ENCODE data around the gene REC114.
"Not testable (repeated sequence)": the region's sequence is repeated elsewhere in the genome, so short reads cannot be mapped to it uniquely, and the experiment has no call there.

The REC114 gene

GRCh38 chr15:73570355-73571032, 127.5 kb downstream of the REC114 start:
- peak overlapping the region; percentile 40 for H3K27ac ChIP-seq
- TF ChIP-seq, protein P1, sequence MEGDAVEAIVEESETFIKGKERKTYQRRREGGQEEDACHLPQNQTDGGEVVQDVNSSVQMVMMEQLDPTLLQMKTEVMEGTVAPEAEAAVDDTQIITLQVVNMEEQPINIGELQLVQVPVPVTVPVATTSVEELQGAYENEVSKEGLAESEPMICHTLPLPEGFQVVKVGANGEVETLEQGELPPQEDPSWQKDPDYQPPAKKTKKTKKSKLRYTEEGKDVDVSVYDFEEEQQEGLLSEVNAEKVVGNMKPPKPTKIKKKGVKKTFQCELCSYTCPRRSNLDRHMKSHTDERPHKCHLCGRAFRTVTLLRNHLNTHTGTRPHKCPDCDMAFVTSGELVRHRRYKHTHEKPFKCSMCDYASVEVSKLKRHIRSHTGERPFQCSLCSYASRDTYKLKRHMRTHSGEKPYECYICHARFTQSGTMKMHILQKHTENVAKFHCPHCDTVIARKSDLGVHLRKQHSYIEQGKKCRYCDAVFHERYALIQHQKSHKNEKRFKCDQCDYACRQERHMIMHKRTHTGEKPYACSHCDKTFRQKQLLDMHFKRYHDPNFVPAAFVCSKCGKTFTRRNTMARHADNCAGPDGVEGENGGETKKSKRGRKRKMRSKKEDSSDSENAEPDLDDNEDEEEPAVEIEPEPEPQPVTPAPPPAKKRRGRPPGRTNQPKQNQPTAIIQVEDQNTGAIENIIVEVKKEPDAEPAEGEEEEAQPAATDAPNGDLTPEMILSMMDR (conservative IDR thresholded peaks at IDR 0.05): no peak

DNA sequence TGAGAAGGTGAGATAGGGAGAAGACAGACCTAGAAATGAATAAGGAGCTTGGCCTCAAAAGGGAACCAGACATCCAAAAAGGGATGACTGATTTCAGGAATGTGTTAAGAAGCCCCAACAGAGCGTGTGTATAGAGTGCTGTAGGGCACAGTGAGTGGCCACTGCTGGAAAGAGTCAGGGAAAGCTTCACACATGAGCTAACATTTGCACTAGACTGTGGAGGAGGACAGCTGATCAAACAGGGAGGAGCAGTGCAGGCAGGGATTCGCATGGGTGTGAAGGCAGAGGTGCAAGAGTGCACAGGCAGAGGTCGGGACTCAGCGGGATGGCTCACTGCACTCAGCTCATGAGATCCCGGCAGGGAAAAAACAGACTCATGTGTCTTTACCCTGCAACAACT, 128.4 kb downstream of the REC114 start:
- TF ChIP-seq, protein P1 (conservative IDR thresholded peaks at IDR 0.05): no peak
- H3K27ac ChIP-seq: peak overlapping the region; percentile 40

DNA sequence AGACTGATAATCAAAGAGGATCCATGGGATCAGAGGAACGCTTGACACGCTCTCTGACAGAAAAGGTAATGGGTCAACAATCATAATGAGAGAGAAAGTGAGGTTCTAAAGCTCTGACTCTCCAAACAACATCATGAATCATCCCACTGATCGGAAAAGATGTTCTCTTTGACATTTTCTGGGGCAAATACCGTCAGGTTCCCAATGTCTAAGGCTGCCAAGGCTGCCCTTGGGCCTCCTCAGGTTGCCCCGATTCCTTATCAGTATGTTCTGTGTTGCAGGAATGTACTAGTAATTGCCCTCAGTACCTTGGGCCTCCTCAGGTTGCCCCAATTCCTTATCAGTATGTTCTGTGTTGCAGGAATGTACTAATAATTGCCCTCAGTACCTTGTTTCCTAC, 129.3 kb downstream of the REC114 start:
- H3K27ac ChIP-seq: peak overlapping the region; percentile 49; the same call in 1 of the 2 replicates
- TF ChIP-seq, protein P1 (conservative IDR thresholded peaks at IDR 0.05): no peak

DNA sequence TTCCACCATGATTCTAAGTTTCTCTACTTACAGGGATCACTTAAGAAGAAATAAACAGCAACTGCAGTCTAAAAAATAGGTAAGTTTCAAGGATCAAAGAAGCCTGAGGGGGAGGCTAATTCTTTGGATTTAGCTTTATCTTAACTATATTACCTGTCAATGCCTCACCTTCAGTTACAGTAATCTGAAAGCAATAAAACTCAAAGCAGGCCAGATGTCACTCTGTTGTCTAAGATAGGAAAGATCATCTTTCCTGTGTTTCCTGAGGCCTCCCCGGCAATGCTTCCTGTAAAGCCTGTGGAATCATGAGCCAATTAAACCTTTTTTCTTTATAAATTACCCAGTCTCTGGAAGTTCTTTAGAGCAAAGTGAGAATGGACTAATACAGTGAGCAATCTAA, 130.1 kb downstream of the REC114 start:
- TF ChIP-seq, protein P1 (conservative IDR thresholded peaks at IDR 0.05): no peak
- peak overlapping the region; percentile 49 for H3K27ac ChIP-seq

- TF ChIP-seq, protein P1 (conservative IDR thresholded peaks at IDR 0.05): no peak
- peak overlapping the region; percentile 49 for H3K27ac ChIP-seq
These were observed 130.6 kb downstream of the REC114 start for GRCh38 chr15:73573572-73573971.

DNA sequence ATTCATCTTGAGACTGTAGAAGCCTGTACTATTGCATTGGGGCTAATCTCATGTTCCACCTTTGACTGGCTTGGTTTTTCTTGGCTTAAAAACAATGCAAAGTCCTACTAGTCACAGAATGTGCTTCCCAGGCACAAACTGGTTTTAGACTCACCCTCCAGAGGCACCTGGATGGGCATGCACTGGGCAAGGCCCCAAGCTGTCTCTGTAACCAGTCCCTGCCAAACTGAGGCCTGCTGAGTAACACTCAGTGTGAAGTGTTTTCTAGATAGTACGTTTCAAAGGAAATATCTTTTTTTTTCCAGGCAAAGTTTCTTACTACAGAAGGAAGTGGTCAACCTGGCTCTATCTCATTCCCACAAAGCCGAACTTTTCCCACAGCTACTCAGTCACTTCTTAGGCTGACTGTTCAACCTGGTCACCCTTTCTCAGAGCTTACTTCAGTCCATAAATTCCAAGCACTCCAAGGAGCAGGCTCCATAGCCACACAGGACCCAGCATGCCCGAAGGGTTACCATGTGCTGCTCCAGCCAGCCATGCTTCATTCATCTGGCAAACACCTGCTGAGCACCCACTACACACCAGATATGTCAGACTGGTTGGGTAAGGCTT, 132.8 kb downstream of the REC114 start:
- TF ChIP-seq, protein P1 (conservative IDR thresholded peaks at IDR 0.05): no peak
- H3K27ac ChIP-seq: no peak overlapping the region

DNA sequence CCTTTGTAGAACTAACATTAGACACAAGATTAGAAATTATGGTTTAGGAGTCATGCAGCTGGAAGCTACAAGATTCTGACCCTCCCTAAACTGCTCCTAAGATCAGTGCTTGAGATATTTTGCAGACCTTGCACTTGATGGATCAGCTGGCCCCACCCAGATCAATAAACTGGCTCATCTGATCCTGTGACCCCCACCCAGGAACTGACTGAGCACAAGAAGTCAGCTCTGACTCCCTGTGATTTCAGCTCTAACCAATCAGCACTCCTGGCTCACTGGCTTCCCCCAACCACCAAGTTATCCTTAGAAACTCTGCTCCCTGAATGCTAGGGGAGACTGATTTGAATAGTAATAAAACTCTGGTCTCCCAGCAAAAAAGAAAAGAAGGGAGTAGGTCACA, 134.6 kb downstream of the REC114 start:
- H3K27ac ChIP-seq: not testable (repeated sequence)

GRCh38 chr15:73578026-73578425, 135.1 kb downstream of the REC114 start:
- TF ChIP-seq, protein P1 (conservative IDR thresholded peaks at IDR 0.05): no peak
- no peak overlapping the region for H3K27ac ChIP-seq
